Karpas-422 (cell line): ENCODE data around the gene PRR11. TPM values are rescaled to one million over a fixed set of nuclear protein-coding genes. Genes with fewer than 3 reads are reported as not detected.
"Not testable (repeated sequence)": the region's sequence is repeated elsewhere in the genome, so short reads cannot be mapped to it uniquely, and the experiment has no call there.

Experiments used
- DNase-seq: peaks from one replicate; pipeline ENCODE4 v3.0.0-alpha.2; 2015
- H2AFZ ChIP-seq: fragments of 200-600 bp; sonication (generic); 2 replicates; pipeline ENCODE4 v1.6.1; 2014; ENCODE audit warnings: antibody characterized with exemption, low read length, mixed read lengths
- H3K27ac ChIP-seq: fragments of 200-600 bp; sonication (generic); 2 replicates; pipeline ENCODE4 v1.5.1; 2014; ENCODE audit warnings: mild to moderate bottlenecking, low read length, moderate library complexity
- H3K27me3 ChIP-seq: fragments of 200-600 bp; sonication (generic); 2 replicates; pipeline ENCODE4 v1.6.1; 2014; ENCODE audit warnings: low read length, mixed read lengths
- H3K36me3 ChIP-seq: fragments of 200-600 bp; sonication (generic); 2 replicates; pipeline ENCODE4 v1.6.1; 2014; ENCODE audit warnings: low read length, mixed read lengths; ENCODE audit not compliant: insufficient read depth
- H3K4me1 ChIP-seq: fragments of 200-600 bp; sonication (generic); 2 replicates; pipeline ENCODE4 v1.6.1; 2014; ENCODE audit warnings: mild to moderate bottlenecking, low read length, mixed read lengths
- H3K4me2 ChIP-seq: fragments of 200-600 bp; sonication (generic); 2 replicates; pipeline ENCODE4 v1.6.1; 2014; ENCODE audit warnings: low read length, low read depth, mild to moderate bottlenecking; ENCODE audit not compliant: poor library complexity, severe bottlenecking
- H3K4me3 ChIP-seq: fragments of 200-600 bp; sonication (generic); 2 replicates; pipeline ENCODE4 v1.5.1; 2014; ENCODE audit warnings: mild to moderate bottlenecking, antibody characterized with exemption, low read length, mixed read lengths
- H3K79me2 ChIP-seq: fragments of 200-600 bp; sonication (generic); 2 replicates; pipeline ENCODE4 v1.6.1; 2014; ENCODE audit warnings: mild to moderate bottlenecking, low read length, mixed read lengths
- H3K9ac ChIP-seq: fragments of 200-600 bp; sonication (generic); 2 replicates; pipeline ENCODE4 v1.6.0; 2014; ENCODE audit warnings: low read length
- H3K9me2 ChIP-seq: fragments of 200-600 bp; sonication (generic), shearing (Covaris generic); replicated peaks from 2 replicates; pipeline ENCODE4 v1.6.0; 2014; ENCODE audit warnings: mild to moderate bottlenecking, low read length, moderate library complexity; ENCODE audit not compliant: insufficient read depth
- H3K9me3 ChIP-seq: fragments of 300-700, 200-600 bp; sonication (generic); 2 replicates; pipeline ENCODE4 v1.6.1; 2014; ENCODE audit warnings: low read length, mixed read lengths
- H4K20me1 ChIP-seq: fragments of 200-600 bp; sonication (generic); 2 replicates; pipeline ENCODE4 v1.6.1; 2014; ENCODE audit warnings: mild to moderate bottlenecking, antibody characterized with exemption, low read length, low read depth; ENCODE audit not compliant: insufficient read depth
- total RNA-seq: library from RNA; depleted of rRNA; stranded (reverse); fragments of >200 nt; shearing (Covaris generic); gene quantifications from 2 replicates; pipeline ENCODE4 v1.2.3, GENCODE V29; 2014; ENCODE audit warnings: low replicate concordance

PRR11 gene
- total RNA-seq, 1 experiment from 2014 or later: 15.2 TPM

GRCh38 chr17:59199398-59199797, 43.9 kb downstream of the PRR11 start:
- Histone ChIP-seq H3K36me3 (peaks cover 35% of the 10 kb centered on the region; the same call in 1 of the 2 replicates), H3K9me2 (no peaks in the 10 kb centered on the region)

GRCh38 chr17:59202320-59202719, 46.8 kb downstream of the PRR11 start:
- Histone ChIP-seq H3K4me2 (no peak overlapping the region), H3K4me1 (no peaks in the 10 kb centered on the region), H3K9ac (no peak overlapping the region), H4K20me1 (no peaks in the 10 kb centered on the region), H3K9me3 (no peaks in the 10 kb centered on the region), H2AFZ (no peak overlapping the region), H3K36me3 (peaks cover 15% of the 10 kb centered on the region; the same call in 1 of the 2 replicates), H3K27ac (no peak overlapping the region), H3K9me2 (no peaks in the 10 kb centered on the region), H3K27me3 (no peaks in the 10 kb centered on the region), H3K4me3 (no peak overlapping the region), H3K79me2 (0 out of 2 replicates have a peak, but pooled peaks cover 2% of the 10 kb centered on the region)
- no peak for DNase-seq

More at GRCh38 chr17:59199398-59199797, 43.9 kb downstream of the PRR11 start:
- no peaks in the 10 kb centered on the region for H3K9me3 ChIP-seq
- no peak overlapping the region for H3K4me3 ChIP-seq
- no peaks in the 10 kb centered on the region for H3K4me1 ChIP-seq
- no peak for DNase-seq
- H4K20me1 ChIP-seq: no peaks in the 10 kb centered on the region
- H3K9ac ChIP-seq: no peak overlapping the region
- H3K79me2 ChIP-seq: 0 out of 2 replicates have a peak, but pooled peaks cover 2% of the 10 kb centered on the region
- no peak overlapping the region for H2AFZ ChIP-seq
- H3K27ac ChIP-seq: no peak overlapping the region
- no peaks in the 10 kb centered on the region for H3K27me3 ChIP-seq
- no peak overlapping the region for H3K4me2 ChIP-seq

- H2AFZ ChIP-seq: peak overlapping the region; percentile 96; the same call in 1 of the 2 replicates
- no peak for DNase-seq
These were observed 63.8 kb downstream of the PRR11 start for GRCh38 chr17:59219370-59219769.

GRCh38 chr17:59219992-59220327, 64.4 kb downstream of the PRR11 start:
- no peak for DNase-seq
- Histone ChIP-seq H3K9me3 (no peaks in the 10 kb centered on the region), H3K27ac (no peak overlapping the region), H3K4me2 (peak overlapping the region; percentile 89), H3K4me3 (peak overlapping the region; percentile 79), H3K27me3 (no peaks in the 10 kb centered on the region), H4K20me1 (no peaks in the 10 kb centered on the region), H2AFZ (peak overlapping the region; percentile 96), H3K36me3 (no peaks in the 10 kb centered on the region), H3K9me2 (no peaks in the 10 kb centered on the region), H3K79me2 (no peaks in the 10 kb centered on the region), H3K4me1 (peaks cover 13% of the 10 kb centered on the region), H3K9ac (peak overlapping the region; percentile 56)

More at GRCh38 chr17:59219370-59219769, 63.8 kb downstream of the PRR11 start:
- no peaks in the 10 kb centered on the region for H3K27me3 ChIP-seq
- peaks cover 13% of the 10 kb centered on the region for H3K4me1 ChIP-seq
- no peaks in the 10 kb centered on the region for H4K20me1 ChIP-seq
- H3K79me2 ChIP-seq: no peaks in the 10 kb centered on the region
- no peak overlapping the region for H3K4me3 ChIP-seq
- H3K9me2 ChIP-seq: no peaks in the 10 kb centered on the region
- no peak overlapping the region for H3K9ac ChIP-seq
- H3K36me3 ChIP-seq: no peaks in the 10 kb centered on the region
- no peaks in the 10 kb centered on the region for H3K9me3 ChIP-seq
- H3K4me2 ChIP-seq: peak overlapping the region; percentile 89
- no peak overlapping the region for H3K27ac ChIP-seq

GRCh38 chr17:59220328-59221158, 65.0 kb downstream of the PRR11 start, which contains the start of gene GDPD1:
TSS of gene GDPD1 (plus strand) at chr17:59220511. CDS start at chr17:59220610, 99 bp downstream.
- peak within 1 kb of the TSS; percentile 74 for H3K9ac ChIP-seq
- H3K4me2 ChIP-seq: peak within 1 kb of the TSS; percentile 89
- peak within 1 kb of the TSS; percentile 97 for H2AFZ ChIP-seq
- H3K4me1 ChIP-seq: peaks cover 13% of the 10 kb centered on the region
- no peaks in the 10 kb centered on the region for H4K20me1 ChIP-seq
- no peaks in the 10 kb centered on the region for H3K27me3 ChIP-seq
- H3K9me2 ChIP-seq: no peaks in the 10 kb centered on the region
- no peaks in the 10 kb centered on the region for H3K9me3 ChIP-seq
- no peak within 1 kb of the TSS for H3K27ac ChIP-seq
- DNase-seq: peak; percentile 98
- peak within 1 kb of the TSS; percentile 79 for H3K4me3 ChIP-seq
- H3K36me3 ChIP-seq: no peaks in the 10 kb centered on the region
- no peaks in the 10 kb centered on the region for H3K79me2 ChIP-seq

- no peaks in the 10 kb centered on the region for H3K27me3 ChIP-seq
- H3K79me2 ChIP-seq: no peaks in the 10 kb centered on the region
- H3K9ac ChIP-seq: peak overlapping the region; percentile 74
- H4K20me1 ChIP-seq: no peaks in the 10 kb centered on the region
- DNase-seq: peak; percentile 14
- H3K36me3 ChIP-seq: no peaks in the 10 kb centered on the region
- peak overlapping the region; percentile 89 for H3K4me2 ChIP-seq
- H3K9me3 ChIP-seq: no peaks in the 10 kb centered on the region
- H3K4me3 ChIP-seq: peak overlapping the region; percentile 79
- no peaks in the 10 kb centered on the region for H3K9me2 ChIP-seq
- peak overlapping the region; percentile 97 for H2AFZ ChIP-seq
- peaks cover 13% of the 10 kb centered on the region for H3K4me1 ChIP-seq
- H3K27ac ChIP-seq: no peak overlapping the region
These were observed 65.8 kb downstream of the PRR11 start for GRCh38 chr17:59221159-59221847.

- Histone ChIP-seq H2AFZ (no peak overlapping the region), H3K27me3 (no peaks in the 10 kb centered on the region), H3K9ac (no peak overlapping the region), H3K36me3 (no peaks in the 10 kb centered on the region), H3K27ac (no peak overlapping the region), H3K9me2 (no peaks in the 10 kb centered on the region), H3K79me2 (no peaks in the 10 kb centered on the region), H3K4me3 (no peak overlapping the region), H3K4me1 (peaks cover 13% of the 10 kb centered on the region), H3K4me2 (no peak overlapping the region), H4K20me1 (no peaks in the 10 kb centered on the region), H3K9me3 (no peaks in the 10 kb centered on the region)
- DNase-seq: no peak
These were observed 68.3 kb downstream of the PRR11 start for GRCh38 chr17:59223813-59224212.

GRCh38 chr17:59228588-59228987, 73.0 kb downstream of the PRR11 start:
- not testable (repeated sequence) for H3K27ac ChIP-seq, H3K9me3 ChIP-seq, H3K4me2 ChIP-seq, H3K79me2 ChIP-seq, H3K9me2 ChIP-seq, DNase-seq, H3K4me3 ChIP-seq, H3K27me3 ChIP-seq, H4K20me1 ChIP-seq, H3K36me3 ChIP-seq, H2AFZ ChIP-seq, H3K9ac ChIP-seq, H3K4me1 ChIP-seq
